RWPE2 (cell line): ENCODE results near the gene RILPL1.
"Not testable (repeated sequence)": the region's sequence is repeated elsewhere in the genome, so short reads cannot be mapped to it uniquely, and the experiment has no call there.

ENCODE experiments used
- ATAC-seq: fragments of 200-7000 bp; cut with Tn5 transposase; 3 replicates; pipeline ENCODE4 v1.9.1; 2021; ENCODE audit warnings: low read depth
- DNase-seq: peaks from one replicate; pipeline ENCODE4 v3.0.0-alpha.2; 2020; ENCODE audit warnings: low spot score
- H3K27ac ChIP-seq: fragments of 450-650 bp; 2 replicates; pipeline ENCODE4 v1.5.1; 2017; ENCODE audit warnings: mild to moderate bottlenecking; ENCODE audit not compliant: poor library complexity, severe bottlenecking
- H3K27me3 ChIP-seq: fragments of 250-450 bp; sonication (Bioruptor Pico); 2 replicates; pipeline ENCODE4 v1.5.1; 2021; ENCODE audit warnings: mild to moderate bottlenecking, moderate library complexity; ENCODE audit not compliant: insufficient read depth, poor library complexity, severe bottlenecking
- H3K36me3 ChIP-seq: fragments of 250-450 bp; sonication (Bioruptor Pico); 2 replicates; pipeline ENCODE4 v1.5.1; 2020; ENCODE audit warnings: low read depth, mild to moderate bottlenecking, moderate library complexity
- H3K4me1 ChIP-seq: fragments of 250-450 bp; sonication (Bioruptor Pico); 2 replicates; pipeline ENCODE4 v1.5.1; 2021; ENCODE audit warnings: mild to moderate bottlenecking, moderate library complexity; ENCODE audit not compliant: insufficient read depth, poor library complexity, severe bottlenecking
- H3K4me3 ChIP-seq: fragments of 250-450 bp; sonication (Bioruptor Pico); 2 replicates; pipeline ENCODE4 v1.5.1; 2021; ENCODE audit warnings: mild to moderate bottlenecking, moderate library complexity; ENCODE audit not compliant: severe bottlenecking
- H3K9me3 ChIP-seq: fragments of 250-450 bp; sonication (Bioruptor Pico); 2 replicates; pipeline ENCODE4 v1.5.1; 2021; ENCODE audit warnings: mild to moderate bottlenecking, moderate library complexity; ENCODE audit not compliant: severe bottlenecking
- TF ChIP-seq, protein P1 (sequence below): fragments of 450-650 bp; IDR thresholded peaks from one replicate; pipeline ENCODE4 v1.5.1; 2017; ENCODE audit warnings: mild to moderate bottlenecking, moderate library complexity; ENCODE audit not compliant: poor library complexity, severe bottlenecking

Gene RILPL1

DNA sequence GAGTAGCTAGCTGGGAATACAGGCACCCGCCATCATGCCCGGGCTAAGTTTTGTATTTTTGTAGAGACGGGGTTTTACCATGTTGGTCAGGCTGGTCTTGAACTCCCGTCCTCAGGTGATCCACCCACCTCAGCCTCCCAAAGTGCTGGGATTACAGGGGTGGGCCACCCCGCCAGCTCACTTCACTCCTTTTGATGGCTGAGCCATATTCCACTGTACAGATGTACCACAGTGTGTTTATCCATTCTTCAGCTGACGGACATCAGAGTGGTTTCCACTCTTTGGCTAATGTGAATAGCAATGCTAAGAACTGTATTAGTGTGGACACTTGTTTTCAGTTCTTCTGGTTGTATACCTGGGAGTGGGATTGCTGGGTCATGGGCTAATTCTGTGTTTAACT lies 46.1 kb downstream of the RILPL1 start:
- Histone ChIP-seq H3K4me3 (no peak overlapping the region), H3K4me1 (no peaks in the 10 kb centered on the region), H3K27ac (no peak overlapping the region), H3K9me3 (no peaks in the 10 kb centered on the region), H3K36me3 (peaks cover 12% of the 10 kb centered on the region; the same call in 1 of the 2 replicates), H3K27me3 (no peaks in the 10 kb centered on the region)
- DNase-seq (no peak), ATAC-seq (no peak)
- TF ChIP-seq, protein P1, sequence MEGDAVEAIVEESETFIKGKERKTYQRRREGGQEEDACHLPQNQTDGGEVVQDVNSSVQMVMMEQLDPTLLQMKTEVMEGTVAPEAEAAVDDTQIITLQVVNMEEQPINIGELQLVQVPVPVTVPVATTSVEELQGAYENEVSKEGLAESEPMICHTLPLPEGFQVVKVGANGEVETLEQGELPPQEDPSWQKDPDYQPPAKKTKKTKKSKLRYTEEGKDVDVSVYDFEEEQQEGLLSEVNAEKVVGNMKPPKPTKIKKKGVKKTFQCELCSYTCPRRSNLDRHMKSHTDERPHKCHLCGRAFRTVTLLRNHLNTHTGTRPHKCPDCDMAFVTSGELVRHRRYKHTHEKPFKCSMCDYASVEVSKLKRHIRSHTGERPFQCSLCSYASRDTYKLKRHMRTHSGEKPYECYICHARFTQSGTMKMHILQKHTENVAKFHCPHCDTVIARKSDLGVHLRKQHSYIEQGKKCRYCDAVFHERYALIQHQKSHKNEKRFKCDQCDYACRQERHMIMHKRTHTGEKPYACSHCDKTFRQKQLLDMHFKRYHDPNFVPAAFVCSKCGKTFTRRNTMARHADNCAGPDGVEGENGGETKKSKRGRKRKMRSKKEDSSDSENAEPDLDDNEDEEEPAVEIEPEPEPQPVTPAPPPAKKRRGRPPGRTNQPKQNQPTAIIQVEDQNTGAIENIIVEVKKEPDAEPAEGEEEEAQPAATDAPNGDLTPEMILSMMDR, result no peak

DNA sequence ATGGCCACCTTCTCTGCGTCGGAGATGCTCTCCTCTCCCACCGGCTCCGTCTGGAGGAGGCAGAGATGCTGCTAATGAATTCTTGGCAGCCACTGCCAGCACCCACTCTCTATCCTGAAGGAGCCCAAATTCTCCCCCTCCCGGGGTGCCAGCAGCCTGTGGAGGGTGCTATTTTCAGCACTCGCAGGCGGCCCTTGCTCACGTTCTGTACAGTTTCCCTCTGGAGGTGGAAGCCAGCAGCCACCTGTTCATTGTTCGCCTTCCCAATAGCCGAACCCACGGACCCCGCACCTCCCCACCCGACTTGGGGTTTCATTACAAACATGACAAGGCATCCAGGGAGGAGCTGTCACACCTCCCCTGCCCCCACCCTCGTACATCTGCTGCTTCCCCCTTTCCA lies 47.8 kb downstream of the RILPL1 start:
- peaks cover 12% of the 10 kb centered on the region; the same call in 1 of the 2 replicates for H3K36me3 ChIP-seq
- TF ChIP-seq, protein P1, result no peak
- no peaks in the 10 kb centered on the region for H3K4me1 ChIP-seq
- no peaks in the 10 kb centered on the region for H3K9me3 ChIP-seq
- DNase-seq (no peak), ATAC-seq (no peak; the same call in 2 of the 3 replicates)
- no peak overlapping the region for H3K4me3 ChIP-seq
- no peak overlapping the region for H3K27ac ChIP-seq
- no peaks in the 10 kb centered on the region for H3K27me3 ChIP-seq

DNA sequence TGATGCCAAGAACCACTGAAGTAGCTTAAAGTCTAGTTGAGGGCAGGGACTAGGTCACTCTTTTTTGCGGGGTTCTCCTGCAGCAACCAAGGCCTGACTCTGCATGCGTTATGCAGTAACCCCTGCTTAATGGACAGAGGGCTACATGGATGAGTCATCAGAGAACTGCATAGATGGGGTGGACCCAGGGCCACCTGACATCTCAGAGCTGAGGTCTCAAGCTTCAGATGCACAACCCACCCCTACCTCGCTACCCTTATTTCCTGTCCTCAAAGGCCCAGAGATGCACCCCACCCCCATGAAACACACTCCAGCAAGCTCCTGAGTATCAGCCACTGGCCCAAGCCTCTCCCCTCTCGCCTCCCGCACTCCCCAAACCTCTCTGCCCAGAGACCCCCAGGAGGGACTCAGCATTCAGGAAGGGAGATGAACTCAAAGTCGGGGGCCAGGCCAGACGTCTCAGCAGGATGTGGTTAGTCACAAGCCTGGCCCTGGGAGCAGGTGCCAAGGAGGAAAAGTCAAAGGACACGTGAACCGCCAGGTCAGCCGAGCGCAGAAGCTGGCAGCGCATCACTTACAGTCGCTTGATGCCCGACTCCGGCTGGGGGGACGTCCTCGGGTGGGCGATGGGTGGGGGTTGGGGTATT lies 49.8 kb downstream of the RILPL1 start:
- TF ChIP-seq, protein P1, result no peak
- Histone ChIP-seq H3K4me1 (no peaks in the 10 kb centered on the region), H3K27ac (no peak overlapping the region), H3K9me3 (no peaks in the 10 kb centered on the region), H3K36me3 (peaks cover 12% of the 10 kb centered on the region; the same call in 1 of the 2 replicates), H3K4me3 (no peak overlapping the region), H3K27me3 (no peaks in the 10 kb centered on the region)
- DNase-seq (no peak), ATAC-seq (no peak)

GRCh38 chr12:123482876-123483275 lies 50.6 kb downstream of the RILPL1 start:
- ATAC-seq (no peak), DNase-seq (no peak)
- H3K4me1 ChIP-seq, result no peaks in the 10 kb centered on the region
- no peaks in the 10 kb centered on the region for H3K9me3 ChIP-seq
- H3K27ac ChIP-seq, result no peak overlapping the region
- TF ChIP-seq, protein P1, result no peak
- no peaks in the 10 kb centered on the region for H3K27me3 ChIP-seq
- no peak overlapping the region for H3K4me3 ChIP-seq
- peaks cover 12% of the 10 kb centered on the region; the same call in 1 of the 2 replicates for H3K36me3 ChIP-seq

DNA sequence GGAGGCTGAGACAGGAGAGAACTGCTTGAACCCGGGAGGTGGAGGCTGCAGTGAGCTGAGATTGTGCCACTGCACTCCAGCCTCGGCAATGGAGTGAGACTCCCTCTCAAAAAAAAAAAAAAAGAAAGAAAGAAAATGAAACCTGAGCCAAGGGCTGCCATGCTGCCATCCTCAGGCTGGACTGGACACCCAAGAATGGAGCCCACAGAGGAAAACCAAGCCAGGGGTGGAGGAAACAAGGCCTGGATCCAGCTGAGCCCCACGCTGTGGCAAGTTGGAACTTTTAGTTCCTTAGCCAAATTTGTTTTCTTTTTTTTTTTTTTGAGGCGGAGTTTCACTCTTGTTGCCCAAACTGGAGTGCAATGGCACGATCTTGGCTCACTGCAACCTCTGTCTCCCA lies 52.3 kb downstream of the RILPL1 start:
- not testable (repeated sequence) for H3K9me3 ChIP-seq, ATAC-seq, H3K27ac ChIP-seq, H3K4me3 ChIP-seq, H3K4me1 ChIP-seq, H3K27me3 ChIP-seq, DNase-seq
- peaks cover 12% of the 10 kb centered on the region; the same call in 1 of the 2 replicates for H3K36me3 ChIP-seq
